Stimulated activated naive CD8-positive, alpha-beta T cell treated with anti-CD3 and anti-CD28 coated beads, Interleukin-15, Interleukin-2, amounts not matched to agents 100 U/mL and 50 U/mL, for 24 hours (primary cell): Measurements from ENCODE around the gene ZNF92.
"Not testable (repeated sequence)": the region's sequence is repeated elsewhere in the genome, so short reads cannot be mapped to it uniquely, and the experiment has no call there.

Experiments
- ATAC-seq: fragments of 150-1000 bp; cut with Tn5 transposase; one replicate; pipeline ENCODE4 v1.10.0; 2021
- DNase-seq: peaks from one replicate; pipeline ENCODE4 v3.0.0; 2021

The ZNF92 gene

GRCh38 chr7:65423286-65423685, 49.6 kb downstream of the ZNF92 start:
- not testable (repeated sequence) for ATAC-seq, DNase-seq

- ATAC-seq: no peak
- DNase-seq: no peak
These were observed 56.1 kb downstream of the ZNF92 start for GRCh38 chr7:65429642-65430343.

GRCh38 chr7:65430344-65431186, 56.9 kb downstream of the ZNF92 start:
- DNase-seq (no peak), ATAC-seq (no peak)

GRCh38 chr7:65434307-65434706, 60.7 kb downstream of the ZNF92 start:
- DNase-seq: no peak

DNA sequence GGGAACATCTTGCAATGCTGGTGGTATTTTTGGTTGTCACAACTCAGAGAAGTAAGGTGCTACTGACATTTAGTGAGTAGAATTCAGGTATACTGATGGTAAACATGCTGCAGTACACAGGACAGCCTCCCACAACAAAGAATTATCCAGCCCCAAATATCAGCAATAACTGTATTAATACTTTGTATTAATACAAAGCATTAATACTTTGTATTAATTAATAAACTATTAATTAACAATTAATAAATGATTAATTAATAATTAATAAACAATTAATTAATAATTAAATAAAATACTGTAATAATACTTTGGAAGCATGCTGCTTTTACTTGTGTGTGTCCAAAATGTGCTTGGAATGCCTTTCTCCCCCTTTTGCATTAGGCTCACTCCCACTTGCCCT, 62.5 kb downstream of the ZNF92 start:
- no peak for DNase-seq
- no peak for ATAC-seq

More at GRCh38 chr7:65434307-65434706, 60.7 kb downstream of the ZNF92 start:
- ATAC-seq: no peak

DNA sequence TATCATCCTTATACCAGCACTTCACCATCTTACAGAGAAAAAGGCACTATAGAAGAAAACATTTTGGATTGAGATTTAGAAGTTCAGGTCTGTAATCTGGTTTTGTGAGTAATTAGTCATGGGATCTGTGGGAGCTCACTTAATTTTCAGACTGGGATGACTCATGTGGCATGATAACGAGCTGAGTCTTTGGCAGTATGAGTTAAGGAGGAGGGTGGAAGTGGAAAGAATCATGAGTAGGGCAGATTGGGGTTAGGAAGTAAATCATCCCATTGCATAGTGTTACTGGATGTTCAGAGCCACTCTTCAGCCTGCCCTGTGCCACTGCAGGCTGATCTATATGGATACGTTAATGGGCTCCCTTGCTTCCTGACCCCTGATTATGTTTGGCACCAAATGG, 64.9 kb downstream of the ZNF92 start:
- peak; percentile 49 for ATAC-seq
- DNase-seq: no peak

- ATAC-seq: no peak
- DNase-seq: no peak
These were observed 67.4 kb downstream of the ZNF92 start for GRCh38 chr7:65441010-65441409.

DNA sequence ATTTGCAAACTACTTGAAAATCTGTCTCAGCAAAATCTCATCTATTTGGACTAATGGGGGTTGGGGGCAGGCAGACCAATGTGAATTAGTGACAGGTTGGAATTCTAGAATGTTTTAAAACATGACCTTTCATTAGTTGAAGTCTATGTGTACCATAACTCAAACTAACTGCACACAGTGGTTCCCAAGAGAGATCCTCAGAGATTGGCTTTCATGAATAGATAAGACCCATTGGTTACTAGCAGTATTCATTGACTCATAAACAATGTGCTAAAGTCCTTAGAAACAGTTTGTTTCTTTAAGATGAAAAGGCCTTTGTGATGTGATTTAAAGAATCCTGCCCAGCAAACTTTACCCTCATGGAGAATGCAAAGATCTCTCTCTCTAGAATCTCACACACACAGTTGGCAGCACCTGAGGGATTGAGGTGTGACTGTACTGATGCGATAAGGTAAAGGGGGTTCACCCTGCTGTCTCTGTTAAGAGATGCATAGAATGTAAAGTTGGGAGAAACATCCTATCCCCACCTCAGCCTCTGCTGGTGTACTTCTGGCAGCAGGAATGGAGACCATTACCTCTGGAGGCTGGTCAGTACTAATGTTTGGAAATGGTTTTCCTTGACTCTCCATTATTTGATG, 70.7 kb downstream of the ZNF92 start:
- no peak for ATAC-seq
- DNase-seq: no peak

GRCh38 chr7:65444899-65445823, 71.5 kb downstream of the ZNF92 start:
- ATAC-seq (no peak), DNase-seq (no peak)

- peak; percentile 4 for DNase-seq
- not testable (repeated sequence) for ATAC-seq
These were observed 73.4 kb downstream of the ZNF92 start for GRCh38 chr7:65447041-65447440.

DNA sequence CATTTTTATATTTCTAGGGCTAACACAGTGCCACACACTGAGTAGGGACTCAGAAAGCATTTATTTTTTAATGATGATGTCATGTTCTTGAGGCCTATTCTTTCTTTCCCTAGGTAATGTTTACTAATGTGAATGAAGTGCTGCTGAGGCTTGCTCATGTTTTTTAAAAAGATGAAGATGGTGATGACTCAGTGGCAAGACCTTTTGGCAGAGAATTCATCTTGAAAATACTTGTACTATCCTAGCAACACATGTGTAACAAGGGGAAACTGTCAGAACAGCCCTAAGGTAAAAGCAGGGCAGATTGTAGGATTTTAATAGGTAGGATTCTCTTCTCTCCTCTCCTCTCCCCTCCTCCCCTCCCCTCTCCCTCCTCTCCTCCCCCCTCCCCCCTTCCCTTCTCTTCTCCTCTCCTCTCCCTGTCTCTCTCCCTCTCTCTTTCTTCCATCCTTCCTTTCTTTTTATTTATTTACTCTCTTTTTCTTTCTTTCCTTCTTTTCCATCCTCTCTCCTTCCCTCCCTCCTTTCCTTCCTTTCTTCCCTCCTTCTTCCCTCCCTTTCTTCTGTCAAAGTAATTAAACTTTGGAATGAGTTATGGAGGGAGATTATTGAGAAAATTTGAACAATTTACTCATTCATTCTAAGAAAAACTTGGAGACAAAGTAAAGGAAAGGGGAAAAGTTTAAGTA, 75.3 kb downstream of the ZNF92 start:
- ATAC-seq (peak; percentile 55), DNase-seq (no peak)

- ATAC-seq (no peak), DNase-seq (no peak)
These were observed 75.8 kb downstream of the ZNF92 start for GRCh38 chr7:65449505-65449852.
